GM23338 (cell line): ENCODE data around the gene ADA. TPM values are rescaled to one million over a fixed set of nuclear protein-coding genes. Genes with fewer than 3 reads are reported as not detected.

Experiments
- ATAC-seq: fragments of 200-7000 bp; cut with Tn5 transposase; 3 replicates; pipeline ENCODE4 v1.9.1; 2020
- DNase-seq: peaks from one replicate; pipeline ENCODE4 v3.0.0-alpha.2; 2015; ENCODE audit warnings: low spot score
- H2AFZ ChIP-seq: fragments of 200-600 bp; sonication (generic); 2 replicates; pipeline ENCODE4 v1.8.0; 2016; ENCODE audit warnings: antibody characterized with exemption, mild to moderate bottlenecking, moderate library complexity
- H3F3A ChIP-seq: fragments of 200-600 bp; sonication (generic); replicated peaks from 2 replicates; pipeline ENCODE4 v1.8.0; 2017; ENCODE audit warnings: antibody characterized with exemption, mixed run types, low read depth
- H3K27ac ChIP-seq: fragments of 200-600 bp; sonication (generic); 2 replicates; pipeline ENCODE4 v1.6.1; 2016; ENCODE audit warnings: low read depth
- H3K27me3 ChIP-seq: fragments of 200-600 bp; sonication (generic); 2 replicates; pipeline ENCODE4 v1.8.0; 2016; ENCODE audit warnings: mild to moderate bottlenecking, mixed run types, moderate library complexity; ENCODE audit not compliant: insufficient read depth
- H3K36me3 ChIP-seq: fragments of 200-600 bp; sonication (generic); 2 replicates; pipeline ENCODE4 v1.8.0; 2016; ENCODE audit warnings: mild to moderate bottlenecking; ENCODE audit not compliant: insufficient read depth
- H3K4me1 ChIP-seq: fragments of 200-600 bp; sonication (generic); 2 replicates; pipeline ENCODE4 v1.8.0; 2016; ENCODE audit warnings: mild to moderate bottlenecking, moderate library complexity; ENCODE audit not compliant: insufficient read depth
- H3K4me2 ChIP-seq: fragments of 200-600 bp; sonication (generic); 2 replicates; pipeline ENCODE4 v1.7.1; 2017; ENCODE audit warnings: mixed run types
- H3K4me3 ChIP-seq: fragments of 200-600 bp; sonication (generic); 2 replicates; pipeline ENCODE4 v1.6.1; 2016; ENCODE audit warnings: mixed run types
- H3K79me2 ChIP-seq: fragments of 200-600 bp; sonication (generic); replicated peaks from 2 replicates; pipeline ENCODE4 v1.8.0; 2017; ENCODE audit warnings: mild to moderate bottlenecking; ENCODE audit not compliant: insufficient read depth
- H3K9me2 ChIP-seq: fragments of 200-600 bp; sonication (generic); 2 replicates; pipeline ENCODE4 v1.8.0; 2017; ENCODE audit not compliant: insufficient read depth
- H4K20me1 ChIP-seq: fragments of 200-600 bp; sonication (generic); replicated peaks from 2 replicates; pipeline ENCODE4 v1.8.0; 2017; ENCODE audit warnings: mild to moderate bottlenecking; ENCODE audit not compliant: insufficient read depth
- H3K27ac Mint-ChIP-seq: 2 replicates; pipeline ENCODE4 v1.8.0; 2020; ENCODE audit warnings: inconsistent platforms, mild to moderate bottlenecking, moderate library complexity, mixed read lengths
- H3K27me3 Mint-ChIP-seq: 3 replicates; pipeline ENCODE4 v1.8.0; 2022; ENCODE audit warnings: low read depth, mild to moderate bottlenecking, moderate library complexity, mixed read lengths, inconsistent platforms; ENCODE audit not compliant: insufficient read depth, poor library complexity
- H3K36me3 Mint-ChIP-seq: 3 replicates; pipeline ENCODE4 v1.8.0; 2021; ENCODE audit warnings: low read depth, mild to moderate bottlenecking, inconsistent platforms, moderate library complexity, mixed read lengths
- H3K4me1 Mint-ChIP-seq: 3 replicates; pipeline ENCODE4 v1.8.0; 2020; ENCODE audit warnings: mild to moderate bottlenecking, inconsistent platforms, mixed read lengths
- H3K4me3 Mint-ChIP-seq: 3 replicates; pipeline ENCODE4 v1.8.0; 2021; ENCODE audit warnings: moderate library complexity, mild to moderate bottlenecking, inconsistent platforms, mixed read lengths
- H3K9me3 Mint-ChIP-seq: 3 replicates; pipeline ENCODE4 v1.8.0; 2020; ENCODE audit warnings: moderate library complexity, mild to moderate bottlenecking, inconsistent platforms, mixed read lengths
- CTCF ChIP-seq, 2 experiments: fragments of 200-600 bp in 1 of 2; sonication (generic) in 1 of 2; conservative IDR thresholded peaks; 2 replicates each; pipeline versions ENCODE4 v1.5.1 to v1.6.1; 2016 to 2017; ENCODE audit warnings: antibody characterized with exemption in 2 of 2, low read depth in 2 of 2, mild to moderate bottlenecking in 2 of 2, moderate library complexity in 1 of 2
- ETS1 ChIP-seq: IDR thresholded peaks from 2 replicates; pipeline ENCODE4 v1.6.1; 2016; ENCODE audit warnings: antibody characterized with exemption
- EZH2 ChIP-seq: fragments of 200-600 bp; sonication (generic); IDR thresholded peaks from one replicate; pipeline ENCODE4 v1.8.0; 2017; ENCODE audit warnings: antibody characterized with exemption, mild to moderate bottlenecking, low read depth; ENCODE audit not compliant: unreplicated experiment
- EZH2phosphoT487 ChIP-seq: fragments of 200-600 bp; sonication (generic); IDR thresholded peaks from one replicate; pipeline ENCODE4 v1.8.1; 2018; ENCODE audit warnings: antibody characterized with exemption; ENCODE audit not compliant: unreplicated experiment
- JUNB ChIP-seq: IDR thresholded peaks from one replicate; pipeline ENCODE4 v1.6.1; 2016; ENCODE audit warnings: antibody characterized with exemption; ENCODE audit not compliant: unreplicated experiment
- POLR2AphosphoS5 ChIP-seq: IDR thresholded peaks from 2 replicates; pipeline ENCODE4 v1.6.1; 2016; ENCODE audit warnings: antibody characterized with exemption, low read depth
- REST ChIP-seq: IDR thresholded peaks from one replicate; pipeline ENCODE4 v1.6.1; 2018; ENCODE audit warnings: antibody characterized with exemption; ENCODE audit not compliant: unreplicated experiment
- STAT1 ChIP-seq: IDR thresholded peaks from one replicate; pipeline ENCODE4 v1.6.1; 2016; ENCODE audit warnings: antibody characterized with exemption; ENCODE audit not compliant: unreplicated experiment
- ZNF114 ChIP-seq: fragments of 250-450 bp; sonication (Bioruptor Pico); IDR thresholded peaks from 2 replicates; pipeline ENCODE4 v1.5.0; 2020; ENCODE audit warnings: mild to moderate bottlenecking, moderate library complexity
- ZNF331 ChIP-seq: fragments of 250-450 bp; sonication (Bioruptor Pico); IDR thresholded peaks from 2 replicates; pipeline ENCODE4 v1.5.0; 2020; ENCODE audit warnings: low read depth, mild to moderate bottlenecking, moderate library complexity
- polyA plus RNA-seq: library from polyadenylated mRNA; unstranded; fragments of >200 nt; fragmentation: Nextera tagmentation; extraction: Ambion mirVana; gene quantifications from 2 replicates; pipeline ENCODE4 v1.2.1, GENCODE V29; 2016
- total RNA-seq: library from RNA; depleted of rRNA; stranded (reverse); fragments of >200 nt; shearing (Covaris generic); gene quantifications from 2 replicates; pipeline ENCODE4 v1.2.3, GENCODE V29; 2014

ADA gene
- total and polyA plus RNA-seq, 2 experiments from 2014 or later, result 15.8 to 16.2 TPM

GRCh38 chr20:44644667-44645131 is 6.8 kb downstream of the ADA start:
- Mint-ChIP-seq H3K4me3 (no peak overlapping the region), H3K9me3 (peaks cover 3% of the 10 kb centered on the region; the same call in 1 of the 3 replicates), H3K27ac (no peak overlapping the region), H3K36me3 (peaks cover 13% of the 10 kb centered on the region), H3K4me1 (peaks cover 62% of the 10 kb centered on the region), H3K27me3 (peaks cover 35% of the 10 kb centered on the region)
- Histone ChIP-seq H3K9me2 (no peaks in the 10 kb centered on the region), H3K4me2 (no peak overlapping the region), H3K27me3 (no peaks in the 10 kb centered on the region), H2AFZ (no peak overlapping the region), H3K4me3 (no peak overlapping the region), H4K20me1 (no peaks in the 10 kb centered on the region; the same call in 1 of the 2 replicates), H3K79me2 (no peaks in the 10 kb centered on the region), H3K27ac (no peak overlapping the region), H3F3A (0 out of 2 replicates have a peak, but pooled peaks cover 3% of the 10 kb centered on the region), H3K4me1 (peaks cover 37% of the 10 kb centered on the region), H3K36me3 (no peaks in the 10 kb centered on the region)
- ATAC-seq, result no peak
- TF ChIP-seq CTCF (conservative IDR thresholded peaks at IDR 0.05; ENCODE audit: low read depth in 2 of 2) (no peak), ETS1 (no peak)
- DNase-seq, result no peak

- no peaks in the 10 kb centered on the region for H3K9me2 ChIP-seq
- H3K79me2 ChIP-seq, result no peaks in the 10 kb centered on the region
- no peak overlapping the region for H3K4me3 Mint-ChIP-seq
- H4K20me1 ChIP-seq, result no peaks in the 10 kb centered on the region; the same call in 1 of the 2 replicates
- H3K27ac Mint-ChIP-seq, result peak overlapping the region; percentile 61; the same call in 1 of the 2 replicates
- peaks cover 3% of the 10 kb centered on the region; the same call in 1 of the 3 replicates for H3K9me3 Mint-ChIP-seq
- H2AFZ ChIP-seq, result no peak overlapping the region
- H3F3A ChIP-seq, result 0 out of 2 replicates have a peak, but pooled peaks cover 3% of the 10 kb centered on the region
- no peak overlapping the region for H3K4me2 ChIP-seq
- H3K4me1 ChIP-seq, result peaks cover 37% of the 10 kb centered on the region
- H3K27me3 Mint-ChIP-seq, result peaks cover 36% of the 10 kb centered on the region
- H3K4me1 Mint-ChIP-seq, result peaks cover 59% of the 10 kb centered on the region
- H3K27ac ChIP-seq, result no peak overlapping the region
- ATAC-seq, result no peak
- H3K4me3 ChIP-seq, result no peak overlapping the region
- H3K27me3 ChIP-seq, result no peaks in the 10 kb centered on the region
- H3K36me3 Mint-ChIP-seq, result peaks cover 16% of the 10 kb centered on the region
- H3K36me3 ChIP-seq, result no peaks in the 10 kb centered on the region
- DNase-seq, result no peak
- TF ChIP-seq EZH2, result no peak
- no peak for TF ChIP-seq POLR2AphosphoS5
- no peak for TF ChIP-seq ETS1
- no peak for TF ChIP-seq STAT1
- no peak for TF ChIP-seq JUNB
- TF ChIP-seq EZH2phosphoT487, result no peak
- no peak for TF ChIP-seq REST
- TF ChIP-seq ZNF331, result no peak
- no peak for TF ChIP-seq ZNF114
Observed at GRCh38 chr20:44644230-44644617, 7.3 kb downstream of the ADA start.
